Measurements from ENCODE around the gene IGSF3. TPM values are rescaled to one million over a fixed set of nuclear protein-coding genes. Genes with fewer than 3 reads are reported as not detected.
A peak's percentile ranks its signal among the peaks of the same experiment; 100 is the strongest.
"Not testable (repeated sequence)": the region's sequence is repeated elsewhere in the genome, so short reads cannot be mapped to it uniquely, and the experiment has no call there.

IGSF3 gene
- total RNA-seq, 1 donor from 2014 or later = 17.5 TPM

DNA sequence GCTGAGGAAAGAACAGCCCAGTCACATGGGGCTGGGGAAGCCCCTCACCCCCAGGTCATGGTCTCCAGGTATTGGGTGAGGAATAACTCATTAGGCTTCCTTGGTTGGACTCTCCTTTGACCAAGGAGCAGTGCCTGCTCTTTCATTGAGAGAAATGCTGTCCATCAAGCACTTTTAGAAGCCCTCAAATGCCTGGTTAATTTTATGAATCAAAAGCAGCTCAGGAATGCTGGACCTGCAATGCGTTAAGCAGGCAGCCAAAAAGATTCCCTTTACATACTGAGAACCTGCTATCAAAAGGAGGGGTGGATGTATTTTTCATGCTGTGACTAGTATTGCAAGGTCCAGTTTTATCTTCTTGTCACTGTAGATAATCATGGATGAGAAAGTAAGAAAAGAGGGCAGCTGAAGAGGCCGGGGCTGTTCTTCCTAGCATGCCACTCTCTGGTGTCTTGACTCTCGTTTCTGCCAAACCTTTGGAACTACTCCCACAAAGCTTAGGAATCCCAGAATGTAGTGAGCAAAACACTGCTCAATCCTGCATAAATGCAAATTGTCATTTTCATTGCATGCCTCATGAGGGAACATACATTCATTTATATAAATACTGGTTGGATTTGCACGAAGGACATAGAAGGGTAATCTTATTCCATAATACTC lies 94.6 kb downstream of the IGSF3 start:
- no peak for DNase-seq
- intact Hi-C loops (cut with DNase I) = loop anchor here (5.0 kb wide), 1 partner anchor 99 kb away; no protein-coding TSS in a partner anchor

DNA sequence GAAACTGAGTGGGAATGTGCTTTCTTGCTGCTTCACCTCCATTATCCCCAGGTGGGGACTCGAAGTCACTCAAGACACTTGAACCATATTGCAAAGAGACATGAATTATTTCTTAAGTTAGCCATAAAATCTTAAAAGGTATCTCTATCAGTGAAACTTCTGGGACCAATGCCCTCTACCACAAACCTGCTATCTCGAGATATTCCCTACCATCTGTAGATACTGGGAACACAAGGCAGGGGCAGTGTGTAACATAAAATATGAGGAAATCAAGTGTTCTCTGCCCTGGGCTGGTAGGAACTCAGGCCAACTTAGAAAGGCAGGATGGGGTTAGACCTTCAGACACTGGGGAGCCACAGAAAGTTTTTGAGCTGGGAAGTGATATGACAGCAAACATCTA lies 95.4 kb downstream of the IGSF3 start:
- intact Hi-C loops (cut with DNase I) = loop anchor here (5.0 kb wide), 1 partner anchor 100 kb away; no protein-coding TSS in a partner anchor
- no peak for ATAC-seq (ENCODE audit: poor library complexity)

More for the DNA sequence above, 94.6 kb downstream of the IGSF3 start:
- no peak for ATAC-seq (ENCODE audit: poor library complexity)

DNA sequence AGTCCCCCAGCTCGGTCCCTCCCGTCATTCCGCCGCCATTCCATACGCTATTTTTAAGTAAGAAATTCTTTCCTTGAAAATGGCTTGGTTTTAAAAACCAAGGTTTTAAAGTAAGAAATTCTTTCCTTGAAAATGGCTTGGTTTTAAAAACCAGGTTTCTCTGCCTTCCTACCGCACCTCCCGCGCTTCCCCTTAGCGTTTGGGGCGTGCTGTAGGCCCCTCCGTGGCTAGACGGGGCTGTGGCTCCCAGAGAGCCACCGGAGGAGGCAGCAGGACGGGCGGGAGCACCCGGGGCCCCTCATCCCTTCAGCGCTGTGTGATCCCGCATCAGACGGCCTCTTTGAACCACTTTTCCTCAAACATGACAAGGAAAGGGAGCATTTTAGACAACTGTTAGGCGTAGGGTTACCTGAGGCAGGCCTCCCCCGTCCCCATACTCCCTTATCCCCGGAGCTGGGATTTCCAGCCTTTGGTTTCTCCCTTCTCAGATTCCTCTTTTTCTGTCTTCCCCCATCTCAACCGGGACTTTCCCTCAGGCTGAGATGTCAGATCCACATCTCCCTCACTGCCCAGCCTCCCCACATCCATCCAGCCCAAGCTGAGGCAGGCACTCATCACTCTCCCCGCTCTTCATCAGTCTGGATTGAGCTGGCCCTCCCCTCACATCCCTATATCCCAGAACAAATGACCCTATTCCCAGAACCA lies 96.2 kb downstream of the IGSF3 start:
- ATAC-seq (ENCODE audit: poor library complexity) = no peak
- intact Hi-C loops (cut with DNase I) = loop anchor here (5.0 kb wide), 1 partner anchor 101 kb away; no protein-coding TSS in a partner anchor
- no peak for DNase-seq

More for the DNA sequence above, 95.4 kb downstream of the IGSF3 start:
- DNase-seq = no peak

DNA sequence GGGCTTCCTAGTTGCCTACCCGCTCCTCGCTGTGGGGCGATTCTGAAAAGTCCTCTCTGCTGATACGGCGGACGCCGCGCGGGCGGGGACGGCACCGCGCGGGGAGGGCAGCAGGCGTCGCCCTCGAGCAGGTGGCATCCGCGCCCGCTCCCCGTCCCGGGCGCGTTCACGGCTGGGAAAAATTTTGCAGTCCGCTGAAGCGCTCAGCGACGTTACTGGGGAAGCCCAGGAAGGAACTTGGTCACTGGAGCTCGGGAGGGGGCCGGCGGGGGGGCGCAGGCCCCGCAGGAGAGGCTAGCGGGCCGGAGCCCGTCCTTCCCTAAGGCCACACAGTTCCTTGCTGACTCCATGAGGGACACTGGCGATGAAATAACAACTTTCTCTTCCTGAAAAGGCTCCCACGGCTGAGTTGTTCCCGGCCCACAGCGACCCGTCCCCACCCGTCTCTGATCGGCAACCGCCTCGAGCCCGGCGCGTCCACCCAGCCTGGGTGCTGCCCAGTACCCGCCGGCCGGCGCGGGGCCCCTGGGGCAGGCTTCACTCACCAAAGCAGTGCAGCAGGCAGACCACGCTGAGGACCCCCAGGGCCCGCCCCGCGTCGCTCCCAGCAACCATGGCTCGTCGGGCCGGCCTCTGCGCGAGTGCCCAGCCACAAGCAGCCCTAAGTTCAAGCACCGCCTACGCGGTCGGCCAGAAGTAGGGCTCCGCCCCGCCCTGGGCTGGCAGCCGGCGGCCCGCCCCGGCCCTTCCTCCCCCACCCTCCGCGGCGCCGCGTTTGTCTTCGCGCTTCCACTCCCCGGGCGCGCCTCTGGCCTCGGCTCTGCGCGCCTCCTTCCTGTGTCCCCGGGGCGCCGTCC lies 96.9 kb downstream of the IGSF3 start, which contains the start of gene CD58:
CD58 (minus strand) TSS at position 669 of the 857 bp plus-strand sequence; CDS start at position 615, 54 bp downstream.
- DNase-seq = peak; percentile 96
- peak; percentile 94 for ATAC-seq (ENCODE audit: poor library complexity)
- intact Hi-C loops (cut with DNase I) = loop anchor here (5.0 kb wide), 1 partner anchor 102 kb away; no protein-coding TSS in a partner anchor

DNA sequence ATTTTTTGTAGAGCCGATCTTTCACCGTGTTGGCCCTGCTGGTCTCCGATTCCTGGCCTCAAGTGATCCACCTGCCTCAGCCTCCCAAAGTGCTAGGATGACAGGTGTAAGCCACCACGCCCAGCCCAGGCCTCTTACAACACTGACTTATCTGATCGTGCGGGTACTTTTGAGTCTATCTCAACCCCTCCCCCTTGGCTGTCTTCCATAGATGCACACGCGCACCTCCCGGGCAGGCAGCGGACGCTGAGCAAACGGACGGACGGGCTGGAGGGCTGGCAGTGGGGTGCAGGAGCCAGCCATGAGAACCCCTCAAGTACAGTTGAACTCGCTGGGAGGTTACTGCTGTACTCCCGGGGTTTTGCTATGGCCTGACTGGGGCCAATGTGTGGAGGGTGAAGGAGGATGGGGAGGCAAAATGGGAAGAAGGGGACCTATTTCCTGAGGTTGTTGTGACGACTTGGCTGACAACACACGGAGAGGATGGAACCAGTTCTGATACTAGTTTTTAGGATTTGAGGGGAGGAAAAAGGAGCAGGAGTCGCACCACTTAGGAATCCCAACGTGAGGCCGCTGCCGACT lies 97.7 kb downstream of the IGSF3 start:
- ATAC-seq (ENCODE audit: poor library complexity) (peak; percentile 5), DNase-seq (peak; percentile 69)
- intact Hi-C loops (cut with DNase I) = loop anchor here (5.0 kb wide), 1 partner anchor 102 kb away; no protein-coding TSS in a partner anchor

DNA sequence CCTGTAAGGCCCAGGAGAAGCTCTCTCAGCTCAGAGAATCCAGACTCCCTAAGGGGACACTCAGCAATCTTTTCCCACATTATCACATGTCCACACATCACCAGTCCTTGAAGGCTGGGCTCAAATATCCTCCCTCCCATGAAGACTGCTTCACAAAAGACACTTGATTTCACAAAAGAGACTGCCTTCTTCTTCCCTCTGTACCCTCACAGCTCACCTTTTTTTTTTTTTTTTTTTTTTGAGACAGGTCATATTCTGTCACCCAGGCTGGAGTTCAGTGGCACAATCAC lies 98.2 kb downstream of the IGSF3 start:
- DNase-seq (no peak), ATAC-seq (ENCODE audit: poor library complexity) (no peak)
- intact Hi-C loops (cut with DNase I) = no loop called here

DNA sequence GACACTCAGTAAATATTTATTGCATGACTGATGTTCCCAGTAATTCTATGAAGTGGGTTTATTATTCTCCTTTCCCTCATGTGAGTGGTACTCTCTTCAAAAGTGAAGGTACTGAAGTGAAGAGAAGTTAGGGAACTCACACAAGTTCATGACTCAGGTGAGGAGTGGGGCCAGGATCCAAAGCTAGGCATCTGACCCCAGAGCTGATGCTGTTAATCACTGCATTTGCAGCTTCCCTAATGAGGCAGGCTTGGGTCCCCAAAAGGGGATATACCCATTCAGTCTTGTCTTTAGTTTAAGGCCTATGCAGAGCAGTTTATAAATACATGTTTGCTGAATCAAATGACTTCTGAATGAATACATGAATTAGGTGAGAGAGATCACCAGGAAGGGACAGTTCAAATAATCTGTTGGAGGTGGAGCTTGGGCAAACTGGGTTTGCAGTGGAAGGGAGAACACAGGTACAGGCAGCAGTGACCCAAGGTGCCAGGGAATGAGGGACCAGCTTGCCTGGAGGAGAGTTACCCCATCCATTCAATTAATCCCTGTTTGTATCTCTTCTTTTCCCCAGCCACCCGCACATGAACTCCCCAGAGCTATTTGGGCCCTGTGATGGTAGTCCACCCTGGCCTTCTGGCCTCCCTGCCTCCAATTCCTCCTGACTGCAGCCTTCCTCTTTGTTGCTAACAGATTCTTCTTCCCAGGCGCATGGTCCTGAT lies 98.7 kb downstream of the IGSF3 start:
- no peak for ATAC-seq (ENCODE audit: poor library complexity)
- intact Hi-C loops (cut with DNase I) = no loop called here
- DNase-seq = no peak

DNA sequence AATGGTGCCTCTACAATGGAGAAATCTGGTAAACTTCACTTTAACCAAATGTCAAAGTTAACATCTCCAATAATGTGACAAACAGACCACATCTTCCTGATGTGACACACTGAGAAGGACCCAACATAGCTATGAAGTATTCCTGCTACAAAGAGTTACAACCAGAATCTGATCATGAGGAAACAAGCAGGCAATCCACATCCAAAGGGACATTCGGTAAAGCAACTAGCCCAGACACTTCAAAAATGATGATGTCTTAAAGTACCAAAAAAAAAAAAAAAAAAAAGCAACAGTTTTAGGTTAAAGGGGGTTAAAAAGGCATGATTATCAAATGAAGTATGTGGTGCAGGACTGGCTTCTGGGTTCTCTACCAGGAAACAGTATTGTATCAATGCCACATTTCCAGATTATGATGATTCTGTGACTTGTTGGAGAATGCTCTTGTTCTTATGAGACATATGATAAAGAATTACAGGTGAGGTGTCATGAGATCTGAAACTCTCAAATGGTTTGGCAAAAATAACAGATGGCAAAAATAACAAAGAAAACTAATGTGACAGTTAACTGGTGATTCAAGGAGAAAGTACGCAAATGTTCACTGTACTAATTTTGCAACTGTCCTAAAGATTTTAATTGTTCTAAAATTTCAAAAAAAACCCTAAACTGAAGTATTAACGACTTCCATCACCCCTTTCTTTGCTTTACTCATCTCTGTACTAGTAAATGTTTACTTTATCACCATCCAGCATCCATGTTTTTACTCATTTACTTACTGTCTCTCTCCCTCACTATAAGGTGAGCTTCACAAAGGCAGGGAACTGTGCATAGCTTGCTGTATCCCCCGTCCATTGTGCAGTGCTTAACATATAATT lies 99.5 kb downstream of the IGSF3 start:
- intact Hi-C loops (cut with DNase I) = no loop called here
- ATAC-seq (ENCODE audit: poor library complexity) (no peak), DNase-seq (no peak)

DNA sequence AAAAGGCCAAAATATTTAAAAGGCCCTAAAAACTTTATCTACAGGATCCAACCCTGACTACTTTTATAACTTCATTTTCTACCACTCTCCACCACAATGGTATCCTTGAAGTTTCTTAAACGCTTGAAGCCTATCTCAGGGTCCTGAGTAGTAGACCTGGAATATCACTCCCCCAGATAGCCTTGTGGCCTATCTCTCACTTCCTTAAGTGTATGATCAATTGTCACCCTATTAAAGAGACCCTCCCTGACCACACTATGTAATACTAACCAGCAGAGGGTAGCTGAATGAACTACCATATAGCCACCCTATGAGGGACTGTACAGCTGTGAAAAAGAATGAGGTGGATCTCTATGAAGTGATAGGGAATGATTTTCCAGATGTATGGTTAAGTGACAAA lies 102.3 kb downstream of the IGSF3 start:
- intact Hi-C loops (cut with DNase I) = no loop called here
- ATAC-seq (ENCODE audit: poor library complexity) (no peak), DNase-seq (no peak)

DNA sequence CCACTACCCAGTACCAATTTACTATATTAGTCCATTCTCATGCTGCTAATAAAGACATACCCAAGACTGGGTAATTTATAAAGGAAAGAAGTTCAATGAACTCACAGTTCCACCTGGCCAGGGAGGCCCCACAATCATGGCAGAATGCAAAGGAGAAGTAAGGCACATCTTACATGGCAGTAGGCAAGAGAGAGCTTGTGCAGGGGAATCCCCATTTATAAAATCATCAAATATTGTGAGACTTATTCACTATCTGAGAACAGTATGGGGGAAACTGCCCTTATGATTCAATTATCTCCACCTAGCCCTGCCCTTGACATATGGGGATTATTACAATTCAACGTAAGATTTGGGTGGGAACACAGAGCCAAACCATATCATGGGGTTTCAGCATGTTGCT lies 103.1 kb downstream of the IGSF3 start:
- DNase-seq (no peak), ATAC-seq (ENCODE audit: poor library complexity) (no peak)
- intact Hi-C loops (cut with DNase I) = no loop called here

DNA sequence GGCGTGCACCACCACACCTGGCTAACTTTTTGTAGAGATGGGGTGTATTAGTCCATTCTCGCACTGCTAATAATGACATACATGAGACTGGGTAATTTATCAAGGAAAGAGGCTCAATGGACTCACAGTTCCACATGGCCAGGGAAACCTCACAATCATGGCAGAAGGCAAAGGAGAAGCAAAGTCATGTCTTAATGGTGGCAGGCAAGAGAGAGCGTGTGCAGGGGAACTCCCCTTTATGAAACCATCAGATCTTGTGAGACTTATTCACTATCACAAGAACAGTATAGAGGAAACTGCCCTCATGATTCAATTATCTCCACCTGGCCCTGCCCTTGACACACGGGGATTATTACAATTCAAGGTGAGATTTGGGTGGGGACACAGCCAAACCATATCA lies 105.1 kb downstream of the IGSF3 start:
- DNase-seq; intact Hi-C loops (cut with DNase I); ATAC-seq (ENCODE audit: poor library complexity): not testable (repeated sequence)

DNA sequence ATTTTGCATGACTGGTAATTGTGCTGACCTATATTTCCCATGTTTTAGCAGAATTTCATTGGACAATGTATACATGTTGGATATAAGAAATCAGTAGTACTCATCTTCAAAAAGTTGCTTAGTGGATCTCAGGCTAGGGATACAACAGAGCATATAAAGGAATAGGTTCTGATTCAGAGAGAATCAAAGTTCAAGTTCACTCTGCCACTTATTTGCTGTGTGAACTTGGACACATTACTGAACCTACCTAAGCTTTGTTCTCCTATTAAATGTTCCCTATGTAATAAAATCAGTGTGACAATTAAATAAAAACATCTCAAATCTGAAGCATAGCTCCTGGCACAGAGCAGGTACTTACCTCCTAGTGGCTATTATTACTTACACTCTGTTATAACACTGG lies 106.0 kb downstream of the IGSF3 start:
- DNase-seq (no peak), ATAC-seq (ENCODE audit: poor library complexity) (no peak)
- intact Hi-C loops (cut with DNase I) = no loop called here

DNA sequence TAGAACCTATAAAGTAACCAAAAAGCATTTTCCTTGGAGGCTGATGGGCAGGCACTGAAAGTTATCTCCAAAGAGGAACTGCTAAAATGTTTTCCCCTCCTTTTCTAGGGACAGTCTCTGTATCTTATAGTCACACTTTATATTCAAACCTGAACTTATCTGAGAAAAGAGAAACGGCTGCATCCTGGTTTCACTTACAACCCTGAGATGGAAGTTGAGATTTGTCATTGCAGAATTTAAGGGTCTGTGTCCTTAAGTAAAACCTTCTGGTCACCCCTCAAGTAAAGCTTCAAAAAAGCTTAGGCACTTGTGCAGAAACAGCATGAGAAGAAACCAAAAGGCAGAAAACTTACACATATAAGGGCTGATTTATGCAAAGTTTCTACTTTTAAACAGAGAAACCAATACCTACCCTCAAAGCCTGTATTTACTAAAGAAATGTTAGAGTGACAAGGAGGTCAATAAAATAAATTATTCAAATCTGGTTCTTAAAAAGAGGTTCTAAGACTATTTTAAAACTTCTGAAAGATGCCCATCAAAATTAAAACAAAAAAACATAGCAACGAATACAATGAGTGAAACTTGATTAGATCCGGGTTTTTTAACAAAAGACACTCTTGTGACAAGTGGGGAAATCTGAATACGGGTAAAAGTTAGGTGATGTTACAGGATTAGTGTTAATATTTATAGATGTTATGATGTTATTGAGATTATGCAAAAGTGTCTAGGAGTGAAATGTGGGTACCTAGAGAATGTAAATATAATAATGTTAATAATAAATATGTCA lies 106.6 kb downstream of the IGSF3 start:
- ATAC-seq (ENCODE audit: poor library complexity) (no peak), DNase-seq (no peak)
- intact Hi-C loops (cut with DNase I) = no loop called here

DNA sequence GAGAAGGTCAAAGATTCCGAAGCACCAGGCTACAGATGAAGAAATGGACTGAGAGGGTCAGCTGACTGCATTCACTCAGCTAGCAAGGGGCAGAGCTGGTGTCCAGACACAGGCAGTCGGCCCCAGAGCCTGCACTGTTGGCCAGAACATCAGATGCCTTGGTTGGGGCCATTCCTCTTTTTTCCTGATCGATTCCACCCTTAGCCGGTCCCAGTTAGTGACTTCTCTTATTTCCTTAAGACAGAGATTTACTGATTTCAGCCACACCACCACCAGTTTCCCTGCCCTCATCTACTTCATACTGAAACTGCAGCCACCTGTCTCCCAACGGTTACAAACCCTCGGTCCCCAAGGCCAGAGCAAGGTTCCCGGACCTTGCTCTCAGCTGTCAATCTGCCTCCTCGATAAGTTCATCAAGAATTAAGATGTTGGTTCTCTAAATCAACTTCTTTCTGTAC lies 108.2 kb downstream of the IGSF3 start:
- intact Hi-C loops (cut with DNase I) = no loop called here
- no peak for DNase-seq
- ATAC-seq (ENCODE audit: poor library complexity) = no peak

DNA sequence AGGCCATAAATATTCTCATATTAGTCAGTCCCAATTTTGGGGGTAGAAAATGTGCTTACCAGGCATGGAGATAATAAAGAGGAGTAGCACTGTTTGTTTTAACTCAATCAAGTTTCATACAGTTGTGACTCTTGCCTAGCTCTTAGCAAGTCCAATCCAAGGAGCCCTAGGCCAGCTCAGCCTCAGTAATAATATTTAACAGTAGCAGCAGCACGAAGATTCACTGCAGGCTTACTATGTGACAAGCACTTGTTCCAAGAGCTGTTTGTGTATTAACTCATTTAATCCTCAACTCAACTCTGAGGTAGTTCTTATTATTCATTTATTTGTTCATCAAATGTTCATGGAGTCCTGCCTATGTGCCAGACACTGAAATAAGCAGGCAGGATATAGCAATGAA lies 109.0 kb downstream of the IGSF3 start:
- DNase-seq (no peak), ATAC-seq (ENCODE audit: poor library complexity) (no peak)
- intact Hi-C loops (cut with DNase I) = no loop called here

DNA sequence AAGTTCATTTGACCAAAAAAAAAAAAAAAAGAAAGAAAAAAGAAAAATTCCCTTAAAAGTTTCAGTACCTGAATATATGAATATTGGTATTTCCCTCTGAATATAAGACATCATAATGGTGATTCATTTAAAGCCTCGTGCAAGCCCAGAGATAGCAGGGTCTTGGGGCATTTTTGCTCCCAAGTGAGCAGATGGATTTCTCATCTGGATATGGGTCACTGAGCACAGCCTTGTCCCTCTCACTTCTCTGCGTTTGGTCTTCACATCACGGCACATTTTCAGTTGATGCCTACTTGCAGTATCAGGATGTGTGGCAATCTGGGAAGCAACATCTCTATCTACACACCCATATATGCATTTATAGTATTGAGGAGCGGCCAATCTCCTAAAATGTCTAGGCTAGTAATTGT lies 109.4 kb downstream of the IGSF3 start:
- ATAC-seq (ENCODE audit: poor library complexity) = no peak
- DNase-seq = no peak
- intact Hi-C loops (cut with DNase I) = no loop called here

Measured in Right ventricle myocardium superior (tissue), 1 donor.